HL-60 (cell line): ENCODE data around the gene HK3.

Experiments used
- TF ChIP-seq, protein P1 (sequence below): IDR thresholded peaks from one replicate; pipeline ENCODE4 v1.5.1; 2011; ENCODE audit warnings: low read length, control low read depth, inconsistent platforms; ENCODE audit not compliant: insufficient read depth
- TF ChIP-seq, protein P2 (sequence below): IDR thresholded peaks from 2 replicates; pipeline ENCODE4 v1.6.1; 2012; ENCODE audit warnings: low read depth; ENCODE audit not compliant: insufficient replicate concordance

DNA sequence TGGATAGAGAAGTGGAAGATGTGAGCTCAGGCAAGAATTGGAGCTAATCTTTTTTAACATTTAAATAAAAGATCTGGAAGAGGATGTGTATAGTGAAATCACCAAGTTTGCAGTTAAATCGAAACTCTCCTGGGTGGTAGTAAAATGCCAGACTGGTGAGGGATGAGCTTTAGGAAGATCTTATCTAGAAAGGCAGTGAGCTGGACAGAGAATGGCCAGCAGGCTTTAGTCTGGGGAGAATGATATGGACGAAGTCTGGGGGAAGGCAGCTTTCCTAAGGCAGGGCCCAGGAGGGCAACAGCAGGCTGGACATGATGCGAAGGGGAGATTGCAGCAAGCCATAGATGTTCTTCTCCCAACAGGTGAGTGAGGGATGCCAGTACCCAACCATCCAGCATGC is 63.2 kb downstream of the HK3 start:
- TF ChIP-seq, protein P1, sequence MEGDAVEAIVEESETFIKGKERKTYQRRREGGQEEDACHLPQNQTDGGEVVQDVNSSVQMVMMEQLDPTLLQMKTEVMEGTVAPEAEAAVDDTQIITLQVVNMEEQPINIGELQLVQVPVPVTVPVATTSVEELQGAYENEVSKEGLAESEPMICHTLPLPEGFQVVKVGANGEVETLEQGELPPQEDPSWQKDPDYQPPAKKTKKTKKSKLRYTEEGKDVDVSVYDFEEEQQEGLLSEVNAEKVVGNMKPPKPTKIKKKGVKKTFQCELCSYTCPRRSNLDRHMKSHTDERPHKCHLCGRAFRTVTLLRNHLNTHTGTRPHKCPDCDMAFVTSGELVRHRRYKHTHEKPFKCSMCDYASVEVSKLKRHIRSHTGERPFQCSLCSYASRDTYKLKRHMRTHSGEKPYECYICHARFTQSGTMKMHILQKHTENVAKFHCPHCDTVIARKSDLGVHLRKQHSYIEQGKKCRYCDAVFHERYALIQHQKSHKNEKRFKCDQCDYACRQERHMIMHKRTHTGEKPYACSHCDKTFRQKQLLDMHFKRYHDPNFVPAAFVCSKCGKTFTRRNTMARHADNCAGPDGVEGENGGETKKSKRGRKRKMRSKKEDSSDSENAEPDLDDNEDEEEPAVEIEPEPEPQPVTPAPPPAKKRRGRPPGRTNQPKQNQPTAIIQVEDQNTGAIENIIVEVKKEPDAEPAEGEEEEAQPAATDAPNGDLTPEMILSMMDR = no peak
- TF ChIP-seq, protein P2, sequence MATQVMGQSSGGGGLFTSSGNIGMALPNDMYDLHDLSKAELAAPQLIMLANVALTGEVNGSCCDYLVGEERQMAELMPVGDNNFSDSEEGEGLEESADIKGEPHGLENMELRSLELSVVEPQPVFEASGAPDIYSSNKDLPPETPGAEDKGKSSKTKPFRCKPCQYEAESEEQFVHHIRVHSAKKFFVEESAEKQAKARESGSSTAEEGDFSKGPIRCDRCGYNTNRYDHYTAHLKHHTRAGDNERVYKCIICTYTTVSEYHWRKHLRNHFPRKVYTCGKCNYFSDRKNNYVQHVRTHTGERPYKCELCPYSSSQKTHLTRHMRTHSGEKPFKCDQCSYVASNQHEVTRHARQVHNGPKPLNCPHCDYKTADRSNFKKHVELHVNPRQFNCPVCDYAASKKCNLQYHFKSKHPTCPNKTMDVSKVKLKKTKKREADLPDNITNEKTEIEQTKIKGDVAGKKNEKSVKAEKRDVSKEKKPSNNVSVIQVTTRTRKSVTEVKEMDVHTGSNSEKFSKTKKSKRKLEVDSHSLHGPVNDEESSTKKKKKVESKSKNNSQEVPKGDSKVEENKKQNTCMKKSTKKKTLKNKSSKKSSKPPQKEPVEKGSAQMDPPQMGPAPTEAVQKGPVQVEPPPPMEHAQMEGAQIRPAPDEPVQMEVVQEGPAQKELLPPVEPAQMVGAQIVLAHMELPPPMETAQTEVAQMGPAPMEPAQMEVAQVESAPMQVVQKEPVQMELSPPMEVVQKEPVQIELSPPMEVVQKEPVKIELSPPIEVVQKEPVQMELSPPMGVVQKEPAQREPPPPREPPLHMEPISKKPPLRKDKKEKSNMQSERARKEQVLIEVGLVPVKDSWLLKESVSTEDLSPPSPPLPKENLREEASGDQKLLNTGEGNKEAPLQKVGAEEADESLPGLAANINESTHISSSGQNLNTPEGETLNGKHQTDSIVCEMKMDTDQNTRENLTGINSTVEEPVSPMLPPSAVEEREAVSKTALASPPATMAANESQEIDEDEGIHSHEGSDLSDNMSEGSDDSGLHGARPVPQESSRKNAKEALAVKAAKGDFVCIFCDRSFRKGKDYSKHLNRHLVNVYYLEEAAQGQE = no peak
